GM12878 (cell line): ENCODE measurements around the gene NPB. TPM values are rescaled to one million over a fixed set of nuclear protein-coding genes. Genes with fewer than 3 reads are reported as not detected.

Source experiments
- ASH2L ChIP-seq: fragments of 300-600, 200-600 bp; sonication (generic); IDR thresholded peaks from 2 replicates; pipeline ENCODE4 v1.6.1; 2017; ENCODE audit warnings: low read depth, mild to moderate bottlenecking, borderline replicate concordance
- BCL11A ChIP-seq: IDR thresholded peaks from 2 replicates; pipeline ENCODE4 v1.6.1; 2011; ENCODE audit warnings: low read depth, low read length
- CBX3 ChIP-seq: fragments of 200-600 bp; sonication (generic); IDR thresholded peaks from 2 replicates; pipeline ENCODE4 v1.6.1; 2016; ENCODE audit warnings: low read depth, borderline replicate concordance
- ESRRA ChIP-seq: IDR thresholded peaks from 2 replicates; pipeline ENCODE4 v1.6.1; 2012; ENCODE audit warnings: mild to moderate bottlenecking, low read length, improper control_type of control experiment
- ETV6 ChIP-seq, 2 experiments: fragments of 450-650 bp in 1 of 2; IDR thresholded peaks in 1 of 2; conservative IDR thresholded peaks in 1 of 2; 2 replicates each; pipeline ENCODE4 v1.6.1; 2014; ENCODE audit warnings: antibody characterized with exemption in 1 of 2, borderline replicate concordance in 1 of 2, low read depth in 1 of 2, mild to moderate bottlenecking in 1 of 2, moderate library complexity in 1 of 2
- FOXM1 ChIP-seq: IDR thresholded peaks from 2 replicates; pipeline ENCODE4 v1.6.1; 2012; ENCODE audit warnings: low read depth, mild to moderate bottlenecking, inconsistent platforms, low read length, moderate library complexity
- JUNB ChIP-seq: IDR thresholded peaks from 2 replicates; pipeline ENCODE4 v1.6.1; 2016; ENCODE audit warnings: antibody characterized with exemption, mild to moderate bottlenecking
- JUND ChIP-seq: IDR thresholded peaks from 2 replicates; pipeline ENCODE4 v1.6.1; 2012; ENCODE audit warnings: low read depth, mild to moderate bottlenecking, low read length, improper control_type of control experiment, moderate library complexity
- KAT2A ChIP-seq: conservative IDR thresholded peaks from 2 replicates; pipeline ENCODE4 v1.6.1; 2011; ENCODE audit warnings: low read depth, low read length; ENCODE audit not compliant: control insufficient read depth
- KLF5 ChIP-seq: fragments of 450-650 bp; IDR thresholded peaks from 2 replicates; pipeline ENCODE4 v1.6.1; 2014; ENCODE audit warnings: mild to moderate bottlenecking; ENCODE audit not compliant: partially characterized antibody
- MYC ChIP-seq: IDR thresholded peaks from 2 replicates; pipeline ENCODE4 v1.6.1; 2011; ENCODE audit warnings: mild to moderate bottlenecking, low read length, moderate library complexity, inconsistent platforms; ENCODE audit not compliant: insufficient read depth, insufficient replicate concordance, insufficient read length, severe bottlenecking
- NFXL1 ChIP-seq: fragments of 450-650 bp; IDR thresholded peaks from 2 replicates; pipeline ENCODE4 v1.6.1; 2017; ENCODE audit warnings: antibody characterized with exemption, mild to moderate bottlenecking, borderline replicate concordance
- NFYA ChIP-seq: IDR thresholded peaks from 2 replicates; pipeline ENCODE4 v1.6.1; 2011; ENCODE audit warnings: low read depth, mild to moderate bottlenecking, low read length, improper control_type of control experiment, borderline replicate concordance
- PAX5 ChIP-seq: IDR thresholded peaks from 2 replicates; pipeline ENCODE4 v1.6.1; 2011; ENCODE audit warnings: low read depth, low read length, borderline replicate concordance
- RCOR1 ChIP-seq: conservative IDR thresholded peaks from 2 replicates; pipeline ENCODE4 v1.6.1; 2012; ENCODE audit warnings: low read depth, low read length, improper control_type of control experiment
- SMARCA5 ChIP-seq: fragments of 450-650 bp; IDR thresholded peaks from 2 replicates; pipeline ENCODE4 v1.6.1; 2017; ENCODE audit warnings: mild to moderate bottlenecking
- TAF1 ChIP-seq: IDR thresholded peaks from 2 replicates; pipeline ENCODE4 v1.6.1; 2011; ENCODE audit warnings: mild to moderate bottlenecking, low read depth, low read length, borderline replicate concordance
- TCF3 ChIP-seq: IDR thresholded peaks from 2 replicates; pipeline ENCODE4 v1.6.1; 2012; ENCODE audit warnings: low read depth, mild to moderate bottlenecking, low read length, borderline replicate concordance; ENCODE audit not compliant: insufficient read depth
- ZNF217 ChIP-seq: fragments of 450-650 bp; IDR thresholded peaks from 2 replicates; pipeline ENCODE4 v1.6.1; 2017; ENCODE audit warnings: antibody characterized with exemption, mild to moderate bottlenecking
- ZNF622 ChIP-seq: fragments of 450-650 bp; IDR thresholded peaks from 2 replicates; pipeline ENCODE4 v1.6.1; 2017; ENCODE audit warnings: mild to moderate bottlenecking, inconsistent platforms
- polyA plus RNA-seq, 11 experiments: library from polyadenylated mRNA; depleted of rRNA in 4 of 11; unstranded in 6 of 11; stranded (reverse) in 5 of 11; fragments of >200 nt; fragmentation: Nextera tagmentation in 4 of 11; fragmentation: Illumina TruSeq in 1 of 11; extraction: Ambion mirVana in 4 of 11; extraction: Trizol in 1 of 11; gene quantifications; 1 replicate in 1 of 11; 2 replicates in 10 of 11; pipeline versions ENCODE4 v1.2.1 to v1.2.3, GENCODE V29; 2011 to 2016; ENCODE audit warnings: inconsistent platforms in 2 of 11, missing spikeins in 2 of 11, low read depth in 1 of 11
- total RNA-seq, 4 experiments: library from RNA; depleted of rRNA in 3 of 4; stranded (reverse); fragments of >200 nt in 3 of 4; fragmentation: Illumina TruSeq in 1 of 4; extraction: Trizol in 1 of 4; gene quantifications; 2 replicates each; pipeline versions ENCODE4 v1.2.1 to v1.2.3, GENCODE V29; 2013 to 2021
- TF ChIP-seq, protein P1 (sequence below): IDR thresholded peaks from 2 replicates; pipeline ENCODE4 v1.6.1; 2011; ENCODE audit warnings: borderline replicate concordance, low read depth, mild to moderate bottlenecking, moderate library complexity, mixed read lengths, low read length; ENCODE audit not compliant: insufficient read depth; ENCODE audit errors: extremely low read length
- TF ChIP-seq, protein P2 (sequence below): fragments of 450-650 bp; IDR thresholded peaks from 2 replicates; pipeline ENCODE4 v1.6.1; 2016; ENCODE audit warnings: mild to moderate bottlenecking
- TF ChIP-seq, protein P3 (sequence below): fragments of 150-350 bp; IDR thresholded peaks from 2 replicates; pipeline ENCODE4 v1.6.1; 2014; ENCODE audit warnings: mild to moderate bottlenecking, low read depth, low read length
- TF ChIP-seq, protein P4 (sequence below): IDR thresholded peaks from 2 replicates; pipeline ENCODE4 v1.6.1; 2011; ENCODE audit warnings: mild to moderate bottlenecking, low read depth, low read length, moderate library complexity; ENCODE audit not compliant: insufficient replicate concordance

The NPB gene
- total and polyA plus RNA-seq, 10 of the 15 experiments (the other 5 are each of a cell fraction or from before 2014, with no cell fraction given), result 0.03 to 0.40 (median 0.15) TPM; not detected in 2

- TF ChIP-seq, protein P1, sequence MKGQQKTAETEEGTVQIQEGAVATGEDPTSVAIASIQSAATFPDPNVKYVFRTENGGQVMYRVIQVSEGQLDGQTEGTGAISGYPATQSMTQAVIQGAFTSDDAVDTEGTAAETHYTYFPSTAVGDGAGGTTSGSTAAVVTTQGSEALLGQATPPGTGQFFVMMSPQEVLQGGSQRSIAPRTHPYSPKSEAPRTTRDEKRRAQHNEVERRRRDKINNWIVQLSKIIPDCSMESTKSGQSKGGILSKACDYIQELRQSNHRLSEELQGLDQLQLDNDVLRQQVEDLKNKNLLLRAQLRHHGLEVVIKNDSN, result no peak
- TF ChIP-seq RCOR1 (no peak), NFYA (no peak), FOXM1 (no peak), JUND (no peak), SMARCA5 (no peak; the same call in 1 of the 2 replicates), ASH2L (no peak), JUNB (no peak), ETV6 (conservative IDR thresholded peaks at IDR 0.05 in 1 of 2, IDR thresholded peaks at IDR 0.05 in 1 of 2; ENCODE audit: borderline replicate concordance in 1 of 2, low read depth in 1 of 2) (no peak), CBX3 (no peak), MYC (peak; percentile 52), BCL11A (no peak), NFXL1 (no peak), KAT2A (no peak), PAX5 (no peak), ZNF217 (peak; percentile 61; the same call in 1 of the 2 replicates), TAF1 (peak; percentile 76), ESRRA (no peak), KLF5 (no peak), TCF3 (no peak; the same call in 1 of the 2 replicates), ZNF622 (no peak; the same call in 1 of the 2 replicates)
- TF ChIP-seq, protein P2, sequence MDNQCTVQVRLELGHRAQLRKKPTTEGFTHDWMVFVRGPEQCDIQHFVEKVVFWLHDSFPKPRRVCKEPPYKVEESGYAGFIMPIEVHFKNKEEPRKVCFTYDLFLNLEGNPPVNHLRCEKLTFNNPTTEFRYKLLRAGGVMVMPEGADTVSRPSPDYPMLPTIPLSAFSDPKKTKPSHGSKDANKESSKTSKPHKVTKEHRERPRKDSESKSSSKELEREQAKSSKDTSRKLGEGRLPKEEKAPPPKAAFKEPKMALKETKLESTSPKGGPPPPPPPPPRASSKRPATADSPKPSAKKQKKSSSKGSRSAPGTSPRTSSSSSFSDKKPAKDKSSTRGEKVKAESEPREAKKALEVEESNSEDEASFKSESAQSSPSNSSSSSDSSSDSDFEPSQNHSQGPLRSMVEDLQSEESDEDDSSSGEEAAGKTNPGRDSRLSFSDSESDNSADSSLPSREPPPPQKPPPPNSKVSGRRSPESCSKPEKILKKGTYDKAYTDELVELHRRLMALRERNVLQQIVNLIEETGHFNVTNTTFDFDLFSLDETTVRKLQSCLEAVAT, result no peak
- TF ChIP-seq, protein P3, sequence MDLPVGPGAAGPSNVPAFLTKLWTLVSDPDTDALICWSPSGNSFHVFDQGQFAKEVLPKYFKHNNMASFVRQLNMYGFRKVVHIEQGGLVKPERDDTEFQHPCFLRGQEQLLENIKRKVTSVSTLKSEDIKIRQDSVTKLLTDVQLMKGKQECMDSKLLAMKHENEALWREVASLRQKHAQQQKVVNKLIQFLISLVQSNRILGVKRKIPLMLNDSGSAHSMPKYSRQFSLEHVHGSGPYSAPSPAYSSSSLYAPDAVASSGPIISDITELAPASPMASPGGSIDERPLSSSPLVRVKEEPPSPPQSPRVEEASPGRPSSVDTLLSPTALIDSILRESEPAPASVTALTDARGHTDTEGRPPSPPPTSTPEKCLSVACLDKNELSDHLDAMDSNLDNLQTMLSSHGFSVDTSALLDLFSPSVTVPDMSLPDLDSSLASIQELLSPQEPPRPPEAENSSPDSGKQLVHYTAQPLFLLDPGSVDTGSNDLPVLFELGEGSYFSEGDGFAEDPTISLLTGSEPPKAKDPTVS, result no peak
- TF ChIP-seq, protein P4, sequence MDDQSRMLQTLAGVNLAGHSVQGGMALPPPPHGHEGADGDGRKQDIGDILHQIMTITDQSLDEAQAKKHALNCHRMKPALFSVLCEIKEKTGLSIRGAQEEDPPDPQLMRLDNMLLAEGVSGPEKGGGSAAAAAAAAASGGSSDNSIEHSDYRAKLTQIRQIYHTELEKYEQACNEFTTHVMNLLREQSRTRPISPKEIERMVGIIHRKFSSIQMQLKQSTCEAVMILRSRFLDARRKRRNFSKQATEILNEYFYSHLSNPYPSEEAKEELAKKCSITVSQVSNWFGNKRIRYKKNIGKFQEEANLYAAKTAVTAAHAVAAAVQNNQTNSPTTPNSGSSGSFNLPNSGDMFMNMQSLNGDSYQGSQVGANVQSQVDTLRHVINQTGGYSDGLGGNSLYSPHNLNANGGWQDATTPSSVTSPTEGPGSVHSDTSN, result no peak
Measured at GRCh38 chr17:81917565-81918332, 15.7 kb downstream of the NPB start, which contains the start of gene SIRT7 (continued).
